ENCODE data around the gene MYH3.
A peak's percentile ranks its signal among the peaks of the same experiment; 100 is the strongest.

The MYH3 gene

DNA sequence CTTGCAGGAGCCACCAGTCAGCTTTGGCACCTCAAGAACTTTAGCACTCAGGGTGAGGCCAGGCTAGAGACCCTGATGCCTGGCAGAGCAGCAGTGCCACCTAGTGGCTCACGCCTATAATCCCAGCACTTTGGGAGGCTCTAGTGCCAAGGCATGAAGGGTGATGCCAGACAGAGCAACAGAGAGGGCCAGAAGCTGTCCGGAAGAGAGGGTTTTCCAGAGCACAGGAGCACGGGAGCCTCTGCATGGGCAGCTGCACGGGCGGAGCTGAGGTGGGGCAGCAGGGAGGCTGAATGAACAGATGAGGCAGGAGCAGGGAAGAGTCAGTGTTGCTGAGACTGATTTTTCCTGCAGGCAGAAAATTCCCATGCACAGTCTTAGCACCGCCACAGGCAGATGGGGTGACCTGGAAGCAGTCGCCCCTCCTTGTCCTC is 38.9 kb downstream of the MYH3 start:
- Histone ChIP-seq H3K4me3 (ENCODE audit: low read depth in 1 of 5, low read length in 5 of 5) (no peak overlapping the region), H3K4me1 (ENCODE audit: control insufficient read depth in 5 of 5, insufficient read depth in 5 of 5, low read length in 5 of 5) (peaks cover 11 to 26% (median 21%) of the 10 kb centered on the region in 5 donors), H3K9me3 (ENCODE audit: control insufficient read depth in 5 of 5, low read length in 5 of 5) (no peaks in the 10 kb centered on the region), H3K9ac (ENCODE audit: low read length in 5 of 5) (no peak overlapping the region), H3K36me3 (ENCODE audit: control insufficient read depth in 5 of 5, insufficient read depth in 5 of 5, low read length in 5 of 5) (no peaks in the 10 kb centered on the region), H3K27me3 (ENCODE audit: control insufficient read depth in 5 of 5, insufficient read depth in 4 of 5, low read length in 5 of 5) (no peaks in the 10 kb centered on the region), H3K27ac (ENCODE audit: low read depth, low read length) (no peak overlapping the region)

DNA sequence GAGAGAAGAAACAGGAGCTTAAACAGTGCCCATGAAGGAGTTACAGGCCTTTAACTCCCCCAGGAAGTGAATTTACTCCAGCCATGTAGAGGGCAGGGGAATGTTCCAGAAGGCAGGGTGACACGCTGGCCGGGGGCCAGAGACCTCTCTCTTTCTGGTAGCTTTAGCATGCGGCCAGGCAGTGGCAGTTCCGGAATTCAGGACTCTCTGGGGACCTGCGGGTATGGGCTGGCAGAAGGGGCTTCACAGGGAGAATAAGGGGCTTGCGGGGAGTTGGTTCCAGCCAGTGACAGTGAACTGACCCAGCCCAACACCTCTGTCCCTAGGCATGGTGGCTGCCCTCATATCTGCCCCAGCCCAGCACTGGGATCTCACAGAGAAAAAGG is 40.0 kb downstream of the MYH3 start:
- H3K27ac ChIP-seq (ENCODE audit: low read depth, low read length), result no peak overlapping the region

DNA sequence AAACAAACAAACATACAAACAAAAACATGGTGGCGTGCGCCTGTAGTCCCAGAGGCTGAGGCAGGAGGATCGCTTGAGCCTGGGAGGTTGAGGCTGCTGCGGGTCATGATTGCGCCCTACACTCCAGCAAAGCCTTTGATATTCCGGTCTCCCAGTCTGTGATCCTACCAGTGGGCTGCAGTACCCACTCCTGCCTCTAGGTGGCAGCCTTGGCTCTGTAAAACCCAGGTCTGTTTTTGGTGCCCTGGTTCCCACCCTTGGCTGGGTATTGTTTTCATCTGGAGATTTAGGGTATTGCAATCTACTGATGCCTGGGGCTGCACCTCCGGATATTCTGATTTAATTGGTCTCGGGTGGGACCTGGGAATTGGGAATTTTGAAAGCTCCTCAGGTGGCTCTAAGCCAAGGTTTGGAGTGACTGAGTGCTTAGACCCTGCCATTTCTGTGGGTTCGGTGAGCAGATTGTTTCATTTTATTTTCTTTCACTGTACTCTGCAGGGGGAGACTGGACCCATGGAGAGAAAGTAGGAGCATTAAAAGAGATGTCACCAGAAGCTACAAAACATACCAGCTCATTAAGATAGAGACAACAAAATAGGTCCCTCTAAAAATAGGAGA is 40.5 kb downstream of the MYH3 start:
- Histone ChIP-seq H3K27ac (ENCODE audit: low read depth, low read length) (no peak overlapping the region), H3K4me1 (ENCODE audit: control insufficient read depth in 5 of 5, insufficient read depth in 5 of 5, low read length in 5 of 5) (peaks cover 13 to 29% (median 24%) of the 10 kb centered on the region in 5 donors), H3K9ac (ENCODE audit: low read length in 5 of 5) (no peak overlapping the region), H3K36me3 (ENCODE audit: control insufficient read depth in 5 of 5, insufficient read depth in 5 of 5, low read length in 5 of 5) (no peaks in the 10 kb centered on the region), H3K27me3 (ENCODE audit: control insufficient read depth in 5 of 5, insufficient read depth in 4 of 5, low read length in 5 of 5) (no peaks in the 10 kb centered on the region), H3K4me3 (ENCODE audit: low read depth in 1 of 5, low read length in 5 of 5) (no peak overlapping the region), H3K9me3 (ENCODE audit: control insufficient read depth in 5 of 5, low read length in 5 of 5) (no peaks in the 10 kb centered on the region)

More for the DNA sequence above, 40.0 kb downstream of the MYH3 start:
- no peak overlapping the region for H3K4me3 ChIP-seq (ENCODE audit: low read depth in 1 of 5, low read length in 5 of 5)
- H3K9ac ChIP-seq (ENCODE audit: low read length in 5 of 5), result no peak overlapping the region
- no peaks in the 10 kb centered on the region for H3K9me3 ChIP-seq (ENCODE audit: control insufficient read depth in 5 of 5, low read length in 5 of 5)
- peaks cover 13 to 29% (median 24%) of the 10 kb centered on the region in 5 donors for H3K4me1 ChIP-seq (ENCODE audit: control insufficient read depth in 5 of 5, insufficient read depth in 5 of 5, low read length in 5 of 5)
- H3K36me3 ChIP-seq (ENCODE audit: control insufficient read depth in 5 of 5, insufficient read depth in 5 of 5, low read length in 5 of 5), result no peaks in the 10 kb centered on the region
- H3K27me3 ChIP-seq (ENCODE audit: control insufficient read depth in 5 of 5, insufficient read depth in 4 of 5, low read length in 5 of 5), result no peaks in the 10 kb centered on the region

DNA sequence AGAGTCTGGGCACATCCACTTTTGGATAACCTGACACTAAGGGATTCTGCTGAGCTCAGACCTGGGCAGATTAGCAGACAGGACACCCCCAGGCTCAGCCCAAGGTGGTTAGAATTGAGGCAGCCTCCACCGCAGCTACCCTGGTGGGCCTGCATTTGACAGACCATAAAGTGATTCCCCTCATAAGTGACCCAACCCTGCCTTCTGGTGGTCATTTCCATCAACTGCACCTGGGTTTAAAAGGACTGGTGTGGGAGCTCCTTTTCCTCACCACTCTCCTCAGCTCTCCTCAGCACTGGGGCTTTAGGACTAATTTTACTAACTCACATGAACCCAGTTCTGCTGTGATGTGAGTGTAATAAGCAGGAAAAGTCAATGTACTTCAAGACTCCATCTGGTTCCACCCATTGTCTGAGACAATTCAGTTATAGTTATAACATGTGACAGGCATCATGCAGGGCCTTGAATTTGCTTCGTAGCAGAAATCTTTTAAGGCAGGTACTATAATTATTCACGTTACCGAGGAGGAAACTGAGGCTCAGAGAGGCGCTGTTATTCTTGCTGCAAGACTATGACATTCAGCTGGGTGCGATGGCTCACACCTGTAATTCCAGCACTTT is 42.5 kb downstream of the MYH3 start:
- H3K9ac ChIP-seq (ENCODE audit: low read length in 5 of 5), result no peak overlapping the region
- H3K36me3 ChIP-seq (ENCODE audit: control insufficient read depth in 5 of 5, insufficient read depth in 5 of 5, low read length in 5 of 5), result no peaks in the 10 kb centered on the region
- H3K27me3 ChIP-seq (ENCODE audit: control insufficient read depth in 5 of 5, insufficient read depth in 4 of 5, low read length in 5 of 5), result no peaks in the 10 kb centered on the region
- H3K4me1 ChIP-seq (ENCODE audit: control insufficient read depth in 5 of 5, insufficient read depth in 5 of 5, low read length in 5 of 5), result peaks cover 13 to 29% (median 24%) of the 10 kb centered on the region in 5 donors
- peak overlapping the region in 3 of 5 donors; percentile 12 to 49 (median 17) for H3K4me3 ChIP-seq (ENCODE audit: low read depth in 1 of 5, low read length in 5 of 5)
- H3K9me3 ChIP-seq (ENCODE audit: control insufficient read depth in 5 of 5, low read length in 5 of 5), result no peaks in the 10 kb centered on the region
- H3K27ac ChIP-seq (ENCODE audit: low read depth, low read length), result no peak overlapping the region

DNA sequence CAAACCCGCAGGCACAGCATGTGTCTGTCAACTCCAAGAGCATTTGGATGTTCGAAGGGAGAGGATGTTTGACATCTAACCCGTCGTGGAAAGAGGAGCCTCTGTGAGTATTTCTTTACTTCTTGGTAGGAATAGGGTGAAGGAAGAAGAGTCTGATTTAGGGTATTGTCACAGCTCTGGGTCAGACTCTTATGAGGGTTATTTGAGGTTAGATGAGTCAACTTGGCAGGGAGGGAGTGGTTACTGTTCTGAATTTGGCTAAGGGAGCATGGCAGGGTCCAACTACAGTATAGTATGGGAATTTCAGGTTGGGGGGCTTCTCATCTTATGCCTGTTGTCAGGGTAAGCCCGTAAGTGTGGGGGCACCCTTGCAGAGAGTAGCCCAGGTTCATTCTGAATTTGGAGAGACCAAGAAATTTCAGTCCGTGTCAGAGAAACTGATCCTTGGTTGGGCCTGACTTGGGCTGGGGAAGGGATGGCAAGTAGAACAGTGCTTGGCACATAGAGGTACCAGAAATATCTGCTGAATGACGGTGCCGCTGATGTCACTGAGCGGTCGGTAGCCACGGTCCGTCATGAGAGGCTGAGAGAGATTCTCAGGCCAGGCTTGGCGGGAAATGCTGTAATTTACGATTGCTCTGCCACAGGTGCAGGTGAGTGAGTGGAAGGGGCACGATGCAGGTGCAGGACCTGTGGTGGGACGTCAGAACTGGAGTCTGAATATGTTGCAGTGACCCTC is 43.2 kb downstream of the MYH3 start:
- Histone ChIP-seq H3K27me3 (ENCODE audit: control insufficient read depth in 5 of 5, insufficient read depth in 4 of 5, low read length in 5 of 5) (no peaks in the 10 kb centered on the region), H3K36me3 (ENCODE audit: control insufficient read depth in 5 of 5, insufficient read depth in 5 of 5, low read length in 5 of 5) (no peaks in the 10 kb centered on the region), H3K4me1 (ENCODE audit: control insufficient read depth in 5 of 5, insufficient read depth in 5 of 5, low read length in 5 of 5) (peaks cover 13 to 29% (median 24%) of the 10 kb centered on the region in 5 donors), H3K9ac (ENCODE audit: low read length in 5 of 5) (peak overlapping the region in 1 of 5 donors; percentile 53), H3K27ac (ENCODE audit: low read depth, low read length) (peak overlapping the region; percentile 16), H3K9me3 (ENCODE audit: control insufficient read depth in 5 of 5, low read length in 5 of 5) (no peaks in the 10 kb centered on the region), H3K4me3 (ENCODE audit: low read depth in 1 of 5, low read length in 5 of 5) (peak overlapping the region in 3 of 5 donors; percentile 12 to 49 (median 17))

DNA sequence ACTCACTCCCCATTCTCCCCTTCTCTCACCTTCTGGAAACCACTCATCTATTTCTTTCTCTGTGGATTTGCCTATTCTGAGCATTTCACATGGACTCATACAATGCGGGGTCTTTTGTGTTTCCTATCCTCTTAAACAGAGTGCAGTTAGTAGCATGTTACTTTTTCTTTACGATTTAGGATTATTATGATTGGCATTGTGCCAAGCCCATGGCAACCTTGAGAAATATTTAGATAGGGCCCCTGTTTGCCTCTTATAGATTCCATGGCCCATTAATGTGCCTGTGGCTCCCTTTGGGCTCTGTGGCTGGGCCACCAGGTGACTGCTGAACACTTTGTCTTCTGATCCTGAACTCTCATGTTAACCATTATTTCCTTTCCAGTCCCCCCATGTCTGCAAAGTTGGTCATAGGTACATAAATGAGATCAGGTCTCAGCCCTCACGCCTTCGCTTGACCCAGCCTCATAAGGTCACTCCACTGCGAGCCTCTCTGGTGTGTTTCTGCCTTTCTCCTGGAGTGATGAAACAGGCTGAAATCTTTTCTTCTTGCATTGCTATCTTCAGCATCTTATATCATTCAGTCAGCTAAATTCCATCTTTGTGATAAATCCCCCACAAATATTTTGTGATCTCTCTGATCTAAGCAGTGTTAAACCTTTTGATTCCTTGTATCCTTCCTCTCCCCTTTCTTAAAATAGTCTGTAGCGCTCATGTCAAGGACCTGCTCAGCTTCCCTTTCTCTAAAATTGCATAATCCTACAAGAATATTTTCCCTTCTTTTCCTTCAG is 44.0 kb downstream of the MYH3 start:
- Histone ChIP-seq H3K27ac (ENCODE audit: low read depth, low read length) (no peak overlapping the region), H3K4me1 (ENCODE audit: control insufficient read depth in 5 of 5, insufficient read depth in 5 of 5, low read length in 5 of 5) (peaks cover 13 to 25% (median 22%) of the 10 kb centered on the region in 5 donors), H3K9ac (ENCODE audit: low read length in 5 of 5) (no peak overlapping the region), H3K27me3 (ENCODE audit: control insufficient read depth in 5 of 5, insufficient read depth in 4 of 5, low read length in 5 of 5) (no peaks in the 10 kb centered on the region), H3K36me3 (ENCODE audit: control insufficient read depth in 5 of 5, insufficient read depth in 5 of 5, low read length in 5 of 5) (no peaks in the 10 kb centered on the region), H3K4me3 (ENCODE audit: low read depth in 1 of 5, low read length in 5 of 5) (no peak overlapping the region), H3K9me3 (ENCODE audit: control insufficient read depth in 5 of 5, low read length in 5 of 5) (no peaks in the 10 kb centered on the region)

DNA sequence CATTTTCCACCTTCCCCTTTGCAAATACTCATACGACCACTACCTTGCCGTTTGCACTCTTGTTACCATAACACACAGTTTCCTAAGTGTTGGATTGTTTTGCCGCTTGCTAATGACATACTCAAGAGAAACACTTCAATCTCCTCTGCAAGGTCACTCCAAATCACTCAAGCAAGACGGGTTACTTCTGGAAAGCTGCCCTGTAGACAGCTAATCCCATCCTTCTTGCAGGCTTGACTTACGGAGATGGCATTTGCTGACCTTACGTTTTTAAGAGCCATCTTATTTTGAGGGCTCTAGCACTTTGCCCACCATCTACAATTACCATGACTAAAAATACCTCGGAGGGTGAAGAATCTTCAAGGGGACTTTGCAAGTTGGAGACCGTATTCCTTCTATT is 46.2 kb downstream of the MYH3 start:
- H3K9me3 ChIP-seq (ENCODE audit: control insufficient read depth in 5 of 5, low read length in 5 of 5), result no peaks in the 10 kb centered on the region
- no peak overlapping the region for H3K9ac ChIP-seq (ENCODE audit: low read length in 5 of 5)
- H3K27ac ChIP-seq (ENCODE audit: low read depth, low read length), result no peak overlapping the region
- no peak overlapping the region for H3K4me3 ChIP-seq (ENCODE audit: low read depth in 1 of 5, low read length in 5 of 5)
- H3K36me3 ChIP-seq (ENCODE audit: control insufficient read depth in 5 of 5, insufficient read depth in 5 of 5, low read length in 5 of 5), result no peaks in the 10 kb centered on the region
- peaks cover 11 to 22% (median 16%) of the 10 kb centered on the region in 5 donors for H3K4me1 ChIP-seq (ENCODE audit: control insufficient read depth in 5 of 5, insufficient read depth in 5 of 5, low read length in 5 of 5)
- no peaks in the 10 kb centered on the region for H3K27me3 ChIP-seq (ENCODE audit: control insufficient read depth in 5 of 5, insufficient read depth in 4 of 5, low read length in 5 of 5)

DNA sequence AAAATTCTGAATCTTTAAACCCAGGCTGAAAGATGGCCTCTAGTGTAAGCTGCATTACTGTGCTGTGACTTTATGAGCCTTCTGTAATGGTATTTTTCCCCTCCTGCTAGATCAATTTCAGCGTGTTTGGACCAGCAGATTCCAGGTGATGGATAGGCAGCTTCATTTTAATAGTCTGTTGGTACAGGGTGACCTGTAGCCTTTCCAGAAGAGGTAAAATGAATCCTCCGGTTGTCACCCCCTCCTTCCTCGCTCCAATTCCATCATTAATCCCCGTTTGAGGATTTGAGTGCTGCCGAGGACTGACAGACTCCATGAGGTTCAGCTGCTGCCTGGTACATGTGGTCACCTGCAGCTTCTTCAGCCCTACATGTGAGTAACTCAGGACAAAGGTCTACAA is 48.9 kb downstream of the MYH3 start:
- no peak overlapping the region for H3K9ac ChIP-seq (ENCODE audit: low read length in 5 of 5)
- no peak overlapping the region for H3K4me3 ChIP-seq (ENCODE audit: low read depth in 1 of 5, low read length in 5 of 5)
- H3K4me1 ChIP-seq (ENCODE audit: control insufficient read depth in 5 of 5, insufficient read depth in 5 of 5, low read length in 5 of 5), result peaks cover 2 to 8% (median 3%) of the 10 kb centered on the region in 5 donors
- no peaks in the 10 kb centered on the region for H3K27me3 ChIP-seq (ENCODE audit: control insufficient read depth in 5 of 5, insufficient read depth in 4 of 5, low read length in 5 of 5)
- H3K9me3 ChIP-seq (ENCODE audit: control insufficient read depth in 5 of 5, low read length in 5 of 5), result no peaks in the 10 kb centered on the region
- no peaks in the 10 kb centered on the region for H3K36me3 ChIP-seq (ENCODE audit: control insufficient read depth in 5 of 5, insufficient read depth in 5 of 5, low read length in 5 of 5)
- H3K27ac ChIP-seq (ENCODE audit: low read depth, low read length), result no peak overlapping the region

DNA sequence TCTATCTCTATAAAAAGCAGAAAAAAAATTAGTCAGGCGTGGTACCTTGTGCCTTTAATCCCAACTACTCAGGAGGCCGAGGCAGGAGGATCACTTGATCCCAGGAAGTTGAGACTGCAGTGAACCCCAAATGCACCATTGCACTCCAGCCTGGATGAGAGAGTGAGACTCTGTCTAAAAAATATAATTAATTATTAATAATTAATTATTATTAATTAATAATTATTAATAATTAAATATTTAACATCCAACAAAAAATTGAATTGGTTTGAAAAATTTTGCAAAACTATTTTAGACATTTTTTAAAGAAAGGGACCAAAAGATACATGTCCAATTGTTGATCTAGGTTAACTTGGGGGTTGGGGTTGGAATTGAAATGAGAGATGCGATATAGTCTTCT is 51.0 kb downstream of the MYH3 start:
- Histone ChIP-seq H3K4me1 (ENCODE audit: control insufficient read depth in 5 of 5, insufficient read depth in 5 of 5, low read length in 5 of 5) (peaks cover 0 to 5% (median 0%) of the 10 kb centered on the region in 5 donors), H3K27me3 (ENCODE audit: control insufficient read depth in 5 of 5, insufficient read depth in 4 of 5, low read length in 5 of 5) (no peaks in the 10 kb centered on the region), H3K4me3 (ENCODE audit: low read depth in 1 of 5, low read length in 5 of 5) (no peak overlapping the region), H3K27ac (ENCODE audit: low read depth, low read length) (no peak overlapping the region), H3K9me3 (ENCODE audit: control insufficient read depth in 5 of 5, low read length in 5 of 5) (no peaks in the 10 kb centered on the region), H3K36me3 (ENCODE audit: control insufficient read depth in 5 of 5, insufficient read depth in 5 of 5, low read length in 5 of 5) (no peaks in the 10 kb centered on the region), H3K9ac (ENCODE audit: low read length in 5 of 5) (no peak overlapping the region)
